HepG2 (cell line): Measurements from ENCODE around the gene TBXAS1. TPM values are rescaled to one million over a fixed set of nuclear protein-coding genes. Genes with fewer than 3 reads are reported as not detected.

ENCODE experiments used
- ARID2 ChIP-seq: sonication (generic); formaldehyde crosslinking; IDR thresholded peaks from 2 replicates; pipeline ENCODE4 v1.8.1; 2022; ENCODE audit warnings: mild to moderate bottlenecking, missing genetic modification reagents, borderline replicate concordance
- BCL6 ChIP-seq: IDR thresholded peaks from 2 replicates; pipeline ENCODE4 v1.6.1; 2016; ENCODE audit warnings: missing genetic modification reagents, missing compliant biosample characterization
- GABPA ChIP-seq, 2 experiments: IDR thresholded peaks; 2 replicates each; pipeline ENCODE4 v1.6.1; 2011 to 2016; ENCODE audit warnings: low read depth in 2 of 2, low read length in 1 of 2, missing biosample characterization in 1 of 2, missing genetic modification characterization in 1 of 2
- NFAT5 ChIP-seq: sonication (generic); formaldehyde crosslinking; IDR thresholded peaks from 2 replicates; pipeline ENCODE4 v1.4.0; 2020; ENCODE audit warnings: missing genetic modification reagents
- ZIK1 ChIP-seq: sonication (generic); formaldehyde crosslinking; IDR thresholded peaks from 2 replicates; pipeline ENCODE4 v1.5.0; 2020; ENCODE audit warnings: mild to moderate bottlenecking, low read depth, missing genetic modification reagents, borderline replicate concordance
- ZMAT3 ChIP-seq: sonication (generic); formaldehyde crosslinking; conservative IDR thresholded peaks from 2 replicates; pipeline ENCODE4 v1.7.0; 2021; ENCODE audit warnings: missing genetic modification reagents
- ZNF276 ChIP-seq: sonication (generic); formaldehyde crosslinking; IDR thresholded peaks from 2 replicates; pipeline ENCODE4 v1.4.0; 2020; ENCODE audit warnings: mild to moderate bottlenecking, low read depth, missing genetic modification reagents
- ZNF788 ChIP-seq: sonication (generic); formaldehyde crosslinking; IDR thresholded peaks from 2 replicates; pipeline ENCODE4 v1.5.0; 2020; ENCODE audit warnings: mild to moderate bottlenecking, missing genetic modification reagents, borderline replicate concordance
- ZNF850 ChIP-seq: sonication (generic); formaldehyde crosslinking; conservative IDR thresholded peaks from 2 replicates; pipeline ENCODE4 v1.9.0; 2021; ENCODE audit warnings: mild to moderate bottlenecking, missing genetic modification reagents
- ZSCAN20 ChIP-seq: sonication (generic); formaldehyde crosslinking; IDR thresholded peaks from 2 replicates; pipeline ENCODE4 v1.4.0; 2020; ENCODE audit warnings: missing genetic modification reagents, mild to moderate bottlenecking, borderline replicate concordance
- ZSCAN21 ChIP-seq: sonication (generic); formaldehyde crosslinking; IDR thresholded peaks from 2 replicates; pipeline ENCODE4 v1.8.0; 2022; ENCODE audit warnings: mild to moderate bottlenecking, missing genetic modification reagents, moderate library complexity, borderline replicate concordance
- polyA plus RNA-seq, 8 experiments: library from polyadenylated mRNA; depleted of rRNA in 3 of 8; stranded (reverse) in 7 of 8; unstranded in 1 of 8; fragments of >200 nt; fragmentation: Illumina TruSeq in 4 of 8; extraction: Trizol in 4 of 8; gene quantifications; 2 replicates each; pipeline versions ENCODE4 v1.2.1 to v1.2.3, GENCODE V29; 2011 to 2016; ENCODE audit warnings: low read depth in 4 of 8, missing spikeins in 1 of 8, mixed read lengths in 1 of 8; ENCODE audit not compliant: insufficient read depth in 1 of 8
- total RNA-seq, 5 experiments: library from RNA; depleted of rRNA; stranded (reverse); fragments of >200 nt; fragmentation: Illumina TruSeq; extraction: Trizol; gene quantifications; 2 replicates each; pipeline ENCODE4 v1.2.3, GENCODE V29; 2016; ENCODE audit warnings: low read depth in 1 of 5
- TF ChIP-seq, protein P1 (sequence below): sonication (generic); formaldehyde crosslinking; IDR thresholded peaks from 2 replicates; pipeline ENCODE4 v1.4.0; 2020; ENCODE audit warnings: low read depth, missing genetic modification reagents
- TF ChIP-seq, protein P2 (sequence below): sonication (generic); formaldehyde crosslinking; IDR thresholded peaks from 2 replicates; pipeline ENCODE4 v1.5.0; 2020; ENCODE audit warnings: mild to moderate bottlenecking, missing genetic modification reagents

TBXAS1 gene
- total and polyA plus RNA-seq, 2 of the 13 experiments (the other 11 are each of a cell fraction or from before 2014, with no cell fraction given), result 4.0 to 4.9 TPM

- TF ChIP-seq NFAT5 (CRISPR knock-in tag) (peak; percentile 66; the same call in 1 of the 2 replicates), ZNF850 (0 out of 2 replicates have a peak, but pooled peaks have one; percentile 41), ZMAT3 (CRISPR knock-in tag) (no peak), ZSCAN20 (CRISPR knock-in tag) (peak; percentile 60; the same call in 1 of the 2 replicates), ZNF276 (no peak), ARID2 (CRISPR knock-in tag) (no peak), ZSCAN21 (CRISPR knock-in tag) (peak; percentile 36; the same call in 1 of the 2 replicates), ZNF788 (CRISPR knock-in tag) (no peak; the same call in 1 of the 2 replicates), ZIK1 (CRISPR knock-in tag) (peak; percentile 74), BCL6 (CRISPR knock-in tag) (peak; percentile 12; the same call in 1 of the 2 replicates), GABPA (IDR thresholded peaks at IDR 0.05; ENCODE audit: low read depth, low read length) (peak; percentile 18; the same call in 1 of the 2 replicates), GABPA (CRISPR knock-in tag; IDR thresholded peaks at IDR 0.05; ENCODE audit: low read depth) (0 out of 2 replicates have a peak, but pooled peaks have one; percentile 25)
- TF ChIP-seq, protein P1, sequence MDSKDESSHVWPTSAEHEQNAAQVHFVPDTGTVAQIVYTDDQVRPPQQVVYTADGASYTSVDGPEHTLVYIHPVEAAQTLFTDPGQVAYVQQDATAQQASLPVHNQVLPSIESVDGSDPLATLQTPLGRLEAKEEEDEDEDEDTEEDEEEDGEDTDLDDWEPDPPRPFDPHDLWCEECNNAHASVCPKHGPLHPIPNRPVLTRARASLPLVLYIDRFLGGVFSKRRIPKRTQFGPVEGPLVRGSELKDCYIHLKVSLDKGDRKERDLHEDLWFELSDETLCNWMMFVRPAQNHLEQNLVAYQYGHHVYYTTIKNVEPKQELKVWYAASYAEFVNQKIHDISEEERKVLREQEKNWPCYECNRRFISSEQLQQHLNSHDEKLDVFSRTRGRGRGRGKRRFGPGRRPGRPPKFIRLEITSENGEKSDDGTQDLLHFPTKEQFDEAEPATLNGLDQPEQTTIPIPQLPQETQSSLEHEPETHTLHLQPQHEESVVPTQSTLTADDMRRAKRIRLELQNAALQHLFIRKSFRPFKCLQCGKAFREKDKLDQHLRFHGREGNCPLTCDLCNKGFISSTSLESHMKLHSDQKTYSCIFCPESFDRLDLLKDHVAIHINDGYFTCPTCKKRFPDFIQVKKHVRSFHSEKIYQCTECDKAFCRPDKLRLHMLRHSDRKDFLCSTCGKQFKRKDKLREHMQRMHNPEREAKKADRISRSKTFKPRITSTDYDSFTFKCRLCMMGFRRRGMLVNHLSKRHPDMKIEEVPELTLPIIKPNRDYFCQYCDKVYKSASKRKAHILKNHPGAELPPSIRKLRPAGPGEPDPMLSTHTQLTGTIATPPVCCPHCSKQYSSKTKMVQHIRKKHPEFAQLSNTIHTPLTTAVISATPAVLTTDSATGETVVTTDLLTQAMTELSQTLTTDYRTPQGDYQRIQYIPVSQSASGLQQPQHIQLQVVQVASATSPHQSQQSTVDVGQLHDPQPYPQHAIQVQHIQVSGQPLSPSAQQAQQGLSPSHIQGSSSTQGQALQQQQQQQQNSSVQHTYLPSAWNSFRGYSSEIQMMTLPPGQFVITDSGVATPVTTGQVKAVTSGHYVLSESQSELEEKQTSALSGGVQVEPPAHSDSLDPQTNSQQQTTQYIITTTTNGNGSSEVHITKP (CRISPR knock-in tag), result no peak
- TF ChIP-seq, protein P2, sequence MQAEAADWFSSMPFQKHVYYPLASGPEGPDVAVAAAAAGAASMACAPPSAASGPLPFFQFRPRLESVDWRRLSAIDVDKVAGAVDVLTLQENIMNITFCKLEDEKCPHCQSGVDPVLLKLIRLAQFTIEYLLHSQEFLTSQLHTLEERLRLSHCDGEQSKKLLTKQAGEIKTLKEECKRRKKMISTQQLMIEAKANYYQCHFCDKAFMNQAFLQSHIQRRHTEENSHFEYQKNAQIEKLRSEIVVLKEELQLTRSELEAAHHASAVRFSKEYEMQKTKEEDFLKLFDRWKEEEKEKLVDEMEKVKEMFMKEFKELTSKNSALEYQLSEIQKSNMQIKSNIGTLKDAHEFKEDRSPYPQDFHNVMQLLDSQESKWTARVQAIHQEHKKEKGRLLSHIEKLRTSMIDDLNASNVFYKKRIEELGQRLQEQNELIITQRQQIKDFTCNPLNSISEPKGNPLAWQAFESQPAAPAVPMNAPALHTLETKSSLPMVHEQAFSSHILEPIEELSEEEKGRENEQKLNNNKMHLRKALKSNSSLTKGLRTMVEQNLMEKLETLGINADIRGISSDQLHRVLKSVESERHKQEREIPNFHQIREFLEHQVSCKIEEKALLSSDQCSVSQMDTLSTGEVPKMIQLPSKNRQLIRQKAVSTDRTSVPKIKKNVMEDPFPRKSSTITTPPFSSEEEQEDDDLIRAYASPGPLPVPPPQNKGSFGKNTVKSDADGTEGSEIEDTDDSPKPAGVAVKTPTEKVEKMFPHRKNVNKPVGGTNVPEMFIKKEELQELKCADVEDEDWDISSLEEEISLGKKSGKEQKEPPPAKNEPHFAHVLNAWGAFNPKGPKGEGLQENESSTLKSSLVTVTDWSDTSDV (CRISPR knock-in tag), result no peak
These were observed 233.7 kb downstream of the TBXAS1 start, which contains the start of gene PARP12 (continued) for GRCh38 chr7:140062528-140063299.
